Mesenchymal stem cell (in vitro differentiated cells and primary cell): Measurements from ENCODE around the gene WNT10A.

Experiments
- DNase-seq: peaks from one replicate; pipeline ENCODE4 v3.0.0-alpha.2; 2013
- H2AFZ ChIP-seq: one replicate; pipeline ENCODE4 v1.6.1; 2013; ENCODE audit warnings: low read depth, mild to moderate bottlenecking, control low read depth, inconsistent platforms, low read length, moderate library complexity
- H2AK5ac ChIP-seq: 2 replicates; pipeline ENCODE4 v1.6.1; 2013; ENCODE audit warnings: low read length, moderate library complexity, mild to moderate bottlenecking, inconsistent platforms; ENCODE audit not compliant: severe bottlenecking
- H2BK120ac ChIP-seq: one replicate; pipeline ENCODE4 v1.6.1; 2013; ENCODE audit warnings: low read depth, mild to moderate bottlenecking, inconsistent platforms, low read length, moderate library complexity
- H2BK12ac ChIP-seq, 2 experiments: one replicate each; pipeline ENCODE4 v1.6.1; 2013; ENCODE audit warnings: inconsistent platforms in 2 of 2, low read length in 2 of 2, mild to moderate bottlenecking in 2 of 2, moderate library complexity in 2 of 2, control low read depth in 1 of 2
- H2BK15ac ChIP-seq: one replicate; pipeline ENCODE4 v1.6.1; 2013; ENCODE audit warnings: mild to moderate bottlenecking, low read depth, inconsistent platforms; ENCODE audit not compliant: poor library complexity, severe bottlenecking
- H2BK5ac ChIP-seq: 2 replicates; pipeline ENCODE4 v1.6.1; 2013; ENCODE audit warnings: low read depth, mild to moderate bottlenecking, low read length, control low read depth, inconsistent platforms; ENCODE audit not compliant: poor library complexity, severe bottlenecking
- H3K14ac ChIP-seq, 2 experiments: one replicate each; pipeline ENCODE4 v1.6.1; 2013; ENCODE audit warnings: inconsistent platforms in 2 of 2, low read length in 2 of 2, control low read depth in 1 of 2, mild to moderate bottlenecking in 1 of 2, moderate library complexity in 1 of 2
- H3K18ac ChIP-seq, 2 experiments: one replicate each; pipeline ENCODE4 v1.6.1; 2013; ENCODE audit warnings: inconsistent platforms in 2 of 2, low read length in 2 of 2, control low read depth in 1 of 2, low read depth in 1 of 2, mild to moderate bottlenecking in 1 of 2
- H3K23ac ChIP-seq, 2 experiments: one replicate each; pipeline ENCODE4 v1.6.1; 2013; ENCODE audit warnings: inconsistent platforms in 2 of 2, low read length in 2 of 2, mild to moderate bottlenecking in 2 of 2, moderate library complexity in 2 of 2, control low read depth in 1 of 2
- H3K27ac ChIP-seq: 2 replicates; pipeline ENCODE4 v1.5.1; 2013; ENCODE audit warnings: mild to moderate bottlenecking, moderate library complexity, low read length, control low read depth, inconsistent platforms; ENCODE audit not compliant: poor library complexity, severe bottlenecking
- H3K27me3 ChIP-seq, 2 experiments: 2 replicates each; pipeline versions ENCODE4 v1.6.1 to v1.7.0; 2013; ENCODE audit warnings: low read length in 2 of 2, mild to moderate bottlenecking in 2 of 2, moderate library complexity in 2 of 2, control low read depth in 1 of 2, inconsistent platforms in 1 of 2; ENCODE audit not compliant: control insufficient read depth in 1 of 2, insufficient read depth in 1 of 2
- H3K36me3 ChIP-seq, 2 experiments: 2 replicates each; pipeline versions ENCODE4 v1.6.1 to v1.7.0; 2013; ENCODE audit warnings: low read length in 2 of 2, control low read depth in 1 of 2, inconsistent platforms in 1 of 2, low read depth in 1 of 2, mild to moderate bottlenecking in 1 of 2; ENCODE audit not compliant: insufficient read depth in 2 of 2, control insufficient read depth in 1 of 2
- H3K4ac ChIP-seq, 2 experiments: one replicate each; pipeline ENCODE4 v1.6.1; 2013; ENCODE audit warnings: inconsistent platforms in 2 of 2, low read length in 2 of 2, mild to moderate bottlenecking in 2 of 2, moderate library complexity in 2 of 2, control low read depth in 1 of 2, low read depth in 1 of 2
- H3K4me1 ChIP-seq: 2 replicates; pipeline ENCODE4 v1.6.1; 2013; ENCODE audit warnings: low read depth, low read length, control low read depth; ENCODE audit not compliant: control insufficient read depth, insufficient read depth
- H3K4me2 ChIP-seq: 2 replicates; pipeline ENCODE4 v1.6.1; 2013; ENCODE audit warnings: low read length, mild to moderate bottlenecking, inconsistent platforms; ENCODE audit not compliant: poor library complexity, severe bottlenecking
- H3K4me3 ChIP-seq, 2 experiments: 2 replicates each; pipeline versions ENCODE4 v1.5.1 to v1.7.0; 2013; ENCODE audit warnings: low read length in 2 of 2, mild to moderate bottlenecking in 2 of 2, control low read depth in 1 of 2, low read depth in 1 of 2; ENCODE audit not compliant: insufficient read depth in 1 of 2
- H3K79me1 ChIP-seq: replicated peaks from 2 replicates; pipeline ENCODE4 v1.6.1; 2013; ENCODE audit warnings: mild to moderate bottlenecking, control low read depth, low read length, inconsistent platforms; ENCODE audit not compliant: poor library complexity, severe bottlenecking
- H3K9ac ChIP-seq: 2 replicates; pipeline ENCODE4 v1.7.0; 2013; ENCODE audit warnings: mild to moderate bottlenecking, low read length, moderate library complexity
- H3K9me3 ChIP-seq: 2 replicates; pipeline ENCODE4 v1.7.0; 2013; ENCODE audit warnings: mild to moderate bottlenecking, low read length; ENCODE audit not compliant: control insufficient read depth
- H4K8ac ChIP-seq: one replicate; pipeline ENCODE4 v1.6.1; 2013; ENCODE audit warnings: inconsistent platforms, mild to moderate bottlenecking, low read length, moderate library complexity
- H4K91ac ChIP-seq: one replicate; pipeline ENCODE4 v1.6.1; 2013; ENCODE audit warnings: mild to moderate bottlenecking, low read length, inconsistent platforms
- WGBS: methylation state at CpG from one replicate; pipeline ENCODE4 v1.1.7; 2013; ENCODE audit warnings: mixed read lengths; 5-methylcytosine and 5-hydroxymethylcytosine counted together

The WNT10A gene

DNA sequence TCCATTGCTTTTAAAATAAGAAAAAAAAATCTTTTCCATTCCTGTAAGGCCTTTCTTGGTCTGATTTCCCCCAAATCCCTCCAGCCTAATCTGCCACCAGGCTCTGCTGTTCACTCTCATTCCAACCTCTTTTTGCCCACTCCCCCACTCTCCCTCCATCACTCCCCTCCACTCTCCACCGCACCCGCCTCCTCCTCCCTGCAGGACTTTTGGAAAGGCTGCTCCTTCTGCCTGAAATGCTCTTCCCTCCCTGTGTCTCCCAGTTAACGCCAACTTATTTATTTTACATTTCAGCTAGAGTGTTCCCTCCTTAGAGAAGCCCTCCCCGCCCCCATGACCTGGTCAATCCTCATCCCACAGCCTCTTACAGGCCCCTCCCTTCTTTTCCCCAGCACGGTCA lies 25.8 kb upstream of the WNT10A start:
- Histone ChIP-seq H3K4ac (no peak overlapping the region), H3K27ac (no peak overlapping the region), H3K23ac (no peak overlapping the region), H3K4me3 (no peak overlapping the region), H3K36me3 (no peaks in the 10 kb centered on the region), H3K27me3 (peaks cover 75 to 82% of the 10 kb centered on the region in 2 experiments), H2BK15ac (no peak overlapping the region), H3K9me3 (no peaks in the 10 kb centered on the region), H4K8ac (no peak overlapping the region), H4K91ac (no peak overlapping the region), H3K18ac (no peak overlapping the region), H2AFZ (no peak overlapping the region), H2BK5ac (no peak overlapping the region), H3K79me1 (no peaks in the 10 kb centered on the region), H3K4me2 (no peak overlapping the region), H2BK12ac (no peak overlapping the region), H3K9ac (no peak overlapping the region), H2AK5ac (no peak overlapping the region), H2BK120ac (no peak overlapping the region), H3K4me1 (peaks cover 16% of the 10 kb centered on the region), H3K14ac (no peak overlapping the region)
- WGBS = 32% methylated on average over 4 of the region's 5 CpGs
- no peak for DNase-seq

GRCh38 chr2:218855305-218856166 lies 25.1 kb upstream of the WNT10A start:
- Histone ChIP-seq H2BK5ac (no peak overlapping the region), H3K9me3 (no peaks in the 10 kb centered on the region), H4K8ac (no peak overlapping the region), H2AFZ (no peak overlapping the region), H3K36me3 (no peaks in the 10 kb centered on the region), H3K79me1 (no peaks in the 10 kb centered on the region), H2BK120ac (no peak overlapping the region), H2AK5ac (no peak overlapping the region), H3K14ac (no peak overlapping the region), H3K23ac (no peak overlapping the region), H3K4me3 (no peak overlapping the region), H3K27me3 (peaks cover 81 to 84% of the 10 kb centered on the region in 2 experiments), H3K4me2 (no peak overlapping the region), H4K91ac (no peak overlapping the region), H3K18ac (no peak overlapping the region), H3K4ac (no peak overlapping the region), H2BK12ac (no peak overlapping the region), H3K27ac (no peak overlapping the region), H2BK15ac (no peak overlapping the region), H3K9ac (no peak overlapping the region), H3K4me1 (peaks cover 20% of the 10 kb centered on the region)
- DNase-seq = no peak
- 40% methylated on average over 12 of the region's 14 CpGs for WGBS

GRCh38 chr2:218856167-218856895 lies 24.3 kb upstream of the WNT10A start:
- H2AFZ ChIP-seq = no peak overlapping the region
- no peak overlapping the region for H3K4ac ChIP-seq

GRCh38 chr2:218856896-218857243 lies 23.8 kb upstream of the WNT10A start:
- no peak overlapping the region for H2BK120ac ChIP-seq

More at GRCh38 chr2:218856167-218856895, 24.3 kb upstream of the WNT10A start:
- H3K23ac ChIP-seq = no peak overlapping the region
- H2BK120ac ChIP-seq = no peak overlapping the region
- H2BK5ac ChIP-seq = no peak overlapping the region
- peaks cover 25% of the 10 kb centered on the region for H3K4me1 ChIP-seq
- H3K18ac ChIP-seq = no peak overlapping the region
- no peak overlapping the region for H3K4me3 ChIP-seq
- DNase-seq = no peak
- no peaks in the 10 kb centered on the region for H3K36me3 ChIP-seq
- H3K79me1 ChIP-seq = no peaks in the 10 kb centered on the region
- WGBS = 17% methylated on average over 9 of the region's 12 CpGs
- no peak overlapping the region for H3K27ac ChIP-seq
- no peak overlapping the region for H4K91ac ChIP-seq
- no peak overlapping the region for H3K14ac ChIP-seq
- H3K9me3 ChIP-seq = no peaks in the 10 kb centered on the region
- H3K27me3 ChIP-seq = peaks cover 82 to 84% of the 10 kb centered on the region in 2 experiments
- no peak overlapping the region for H2BK12ac ChIP-seq
- H3K9ac ChIP-seq = no peak overlapping the region
- no peak overlapping the region for H3K4me2 ChIP-seq
- H2AK5ac ChIP-seq = no peak overlapping the region
- H4K8ac ChIP-seq = no peak overlapping the region
- no peak overlapping the region for H2BK15ac ChIP-seq

More at GRCh38 chr2:218856896-218857243, 23.8 kb upstream of the WNT10A start:
- H2AK5ac ChIP-seq = no peak overlapping the region
- H3K36me3 ChIP-seq = no peaks in the 10 kb centered on the region
- no peak overlapping the region for H2AFZ ChIP-seq
- H3K4ac ChIP-seq = no peak overlapping the region
- no peak overlapping the region for H3K14ac ChIP-seq
- no peak for DNase-seq
- H3K79me1 ChIP-seq = no peaks in the 10 kb centered on the region
- no peak overlapping the region for H2BK12ac ChIP-seq
- peaks cover 84 to 88% of the 10 kb centered on the region in 2 experiments for H3K27me3 ChIP-seq
- H4K91ac ChIP-seq = no peak overlapping the region
- peaks cover 25% of the 10 kb centered on the region for H3K4me1 ChIP-seq
- H3K4me3 ChIP-seq = no peak overlapping the region
- no peak overlapping the region for H3K23ac ChIP-seq
- no peak overlapping the region for H3K4me2 ChIP-seq
- H3K27ac ChIP-seq = no peak overlapping the region
- H2BK5ac ChIP-seq = no peak overlapping the region
- WGBS = no CpG with 5 or more reads among the region's 1 CpG
- no peak overlapping the region for H2BK15ac ChIP-seq
- no peak overlapping the region for H3K18ac ChIP-seq
- H4K8ac ChIP-seq = no peak overlapping the region
- no peak overlapping the region for H3K9ac ChIP-seq
- H3K9me3 ChIP-seq = no peaks in the 10 kb centered on the region
